MCF 10A (cell line): ENCODE data around the gene PLEKHO1. TPM values are rescaled to one million over a fixed set of nuclear protein-coding genes. Genes with fewer than 3 reads are reported as not detected.
"Not testable (repeated sequence)": the region's sequence is repeated elsewhere in the genome, so short reads cannot be mapped to it uniquely, and the experiment has no call there.

Experiments
- BruUV-seq: library from RNA; stranded (reverse); fragments of 400-500 nt; replicated peaks from 2 replicates; lab custom pipeline; 2021; lab: Mats Ljungman, UMichigan
- CTCF ChIA-PET: fragments of 300-600 bp; sonication (Branson Sonifier 250); formaldehyde crosslinking; extraction: SDS; loops from one replicate; lab custom pipeline; 2021; ENCODE audit warnings: antibody characterized with exemption, inconsistent platforms; lab: Yijun Ruan, JAX
- POLR2A ChIA-PET: fragments of 300-600, 350-650 bp; sonication (Branson Sonifier 250); formaldehyde crosslinking; extraction: SDS; loops from one replicate; lab custom pipeline; 2020; ENCODE audit warnings: antibody characterized with exemption, inconsistent platforms; lab: Yijun Ruan, JAX
- DNase-seq: peaks from one replicate; pipeline ENCODE4 v3.0.0-alpha.2; 2018; ENCODE audit not compliant: unreplicated experiment
- H3K27ac Mint-ChIP-seq: one replicate; pipeline ENCODE4 v1.8.0; 2022; ENCODE audit warnings: mild to moderate bottlenecking, low read depth, mixed read lengths; ENCODE audit not compliant: unreplicated experiment
- H3K27me3 Mint-ChIP-seq: one replicate; pipeline ENCODE4 v1.8.0; 2022; ENCODE audit warnings: mixed read lengths; ENCODE audit not compliant: insufficient read depth, unreplicated experiment
- H3K36me3 Mint-ChIP-seq: one replicate; pipeline ENCODE4 v1.8.0; 2022; ENCODE audit warnings: mild to moderate bottlenecking, moderate library complexity, mixed read lengths; ENCODE audit not compliant: insufficient read depth, unreplicated experiment
- H3K4me1 Mint-ChIP-seq: one replicate; pipeline ENCODE4 v1.8.0; 2022; ENCODE audit warnings: mixed read lengths; ENCODE audit not compliant: insufficient read depth, unreplicated experiment
- H3K4me3 Mint-ChIP-seq: one replicate; pipeline ENCODE4 v1.8.0; 2022; ENCODE audit warnings: mild to moderate bottlenecking, moderate library complexity, mixed read lengths; ENCODE audit not compliant: unreplicated experiment
- H3K9me3 Mint-ChIP-seq: one replicate; pipeline ENCODE4 v1.8.0; 2022; ENCODE audit warnings: mixed read lengths; ENCODE audit not compliant: unreplicated experiment
- CTCF ChIP-seq: fragments of 200-600 bp; IDR thresholded peaks from one replicate; pipeline ENCODE4 v1.8.0; 2022; ENCODE audit warnings: antibody characterized with exemption, mild to moderate bottlenecking; ENCODE audit not compliant: unreplicated experiment
- intact Hi-C: fragments of 100-400 bp; cut with micrococcal nuclease; formaldehyde crosslinking; loops from 2 replicates; pipeline ENCODE4 v1.14.1; 2022
- total RNA-seq: library from RNA; stranded (reverse); gene quantifications from 2 replicates; pipeline ENCODE4 v1.2.3, GENCODE V29; 2022

PLEKHO1 gene
- total RNA-seq, 1 experiment from 2014 or later: 1.9 TPM

- H3K9me3 Mint-ChIP-seq: no peaks in the 10 kb centered on the region
- no peak overlapping the region for H3K4me3 Mint-ChIP-seq
- no peaks in the 10 kb centered on the region for H3K27me3 Mint-ChIP-seq
- no peak for TF ChIP-seq CTCF
- no peaks in the 10 kb centered on the region for H3K4me1 Mint-ChIP-seq
- BruUV-seq: no TSS peak
- CTCF ChIA-PET: interaction anchor here (0.6 to 1.5 kb wide), 5 partner anchors 29 to 60 kb away, joined by 3 to 8 read pairs (median 3); no protein-coding TSS in a partner anchor
- POLR2A ChIA-PET: interaction anchor here (0.6 to 1.4 kb wide), 5 partner anchors 12 to 193 kb away, joined by 3 to 5 read pairs (median 3); no protein-coding TSS in a partner anchor
- H3K36me3 Mint-ChIP-seq: peaks cover 21% of the 10 kb centered on the region
- intact Hi-C loops: no loop called here
- no peak overlapping the region for H3K27ac Mint-ChIP-seq
- DNase-seq: no peak
These were observed 21.8 kb upstream of the PLEKHO1 start for GRCh38 chr1:150127868-150128267.

GRCh38 chr1:150132372-150132771 is 17.3 kb upstream of the PLEKHO1 start:
- H3K27ac Mint-ChIP-seq: no peak overlapping the region
- no TSS peak for BruUV-seq
- H3K9me3 Mint-ChIP-seq: no peaks in the 10 kb centered on the region
- H3K27me3 Mint-ChIP-seq: no peaks in the 10 kb centered on the region
- H3K36me3 Mint-ChIP-seq: peaks cover 11% of the 10 kb centered on the region
- no peak for DNase-seq
- intact Hi-C loops: no loop called here
- H3K4me3 Mint-ChIP-seq: no peak overlapping the region
- ChIA-PET POLR2A (interaction anchor here (0.6 to 1.0 kb wide), 4 partner anchors 11 to 34 kb away, joined by 3 to 4 read pairs (median 4); partner anchors contain the start of gene PLEKHO1), CTCF (interaction anchor here (1.0 to 1.6 kb wide), 3 partner anchors 37 to 67 kb away, joined by 3 to 8 read pairs (median 3); no protein-coding TSS in a partner anchor)
- TF ChIP-seq CTCF: no peak
- no peaks in the 10 kb centered on the region for H3K4me1 Mint-ChIP-seq

- BruUV-seq: no TSS peak
- intact Hi-C loops: no loop called here
- Mint-ChIP-seq H3K4me3 (no peak overlapping the region), H3K27me3 (no peaks in the 10 kb centered on the region), H3K9me3 (no peaks in the 10 kb centered on the region), H3K4me1 (no peaks in the 10 kb centered on the region), H3K36me3 (peaks cover 4% of the 10 kb centered on the region), H3K27ac (no peak overlapping the region)
- TF ChIP-seq CTCF: no peak
- ChIA-PET POLR2A (no interaction called here), CTCF (no interaction called here)
- DNase-seq: no peak
These were observed 15.2 kb upstream of the PLEKHO1 start for GRCh38 chr1:150134537-150134936.

GRCh38 chr1:150135400-150135799 is 14.3 kb upstream of the PLEKHO1 start:
- POLR2A ChIA-PET: interaction anchor here (1.2 kb wide), 1 partner anchor 67 kb away, joined by 4 read pairs; the partner anchor contains the start of gene VPS45

More at GRCh38 chr1:150135400-150135799, 14.3 kb upstream of the PLEKHO1 start:
- CTCF ChIA-PET: interaction anchor here (0.6 to 1.5 kb wide), 4 partner anchors 9 to 62 kb away, joined by 3 to 5 read pairs (median 4); no protein-coding TSS in a partner anchor
- H3K27me3 Mint-ChIP-seq, H3K36me3 Mint-ChIP-seq, BruUV-seq, H3K4me3 Mint-ChIP-seq, H3K27ac Mint-ChIP-seq, intact Hi-C loops, H3K4me1 Mint-ChIP-seq, DNase-seq, H3K9me3 Mint-ChIP-seq: not testable (repeated sequence)
